CD8-positive, alpha-beta memory T cell (primary cell): ENCODE results near the gene MPPED2. TPM values are rescaled to one million over a fixed set of nuclear protein-coding genes. Genes with fewer than 3 reads are reported as not detected.
A peak's percentile ranks its signal among the peaks of the same experiment; 100 is the strongest.

Experiments used
- CTCF ChIA-PET: fragments of 350-600 bp; sonication (Branson Sonifier 250); formaldehyde crosslinking; loops from one replicate; lab custom pipeline; 2021; ENCODE audit warnings: antibody characterized with exemption; lab: Charles Lee
- POLR2A ChIA-PET: fragments of 350-600 bp; sonication (Branson Sonifier 250); formaldehyde crosslinking; loops from one replicate; lab custom pipeline; 2021; ENCODE audit warnings: antibody characterized with exemption; lab: Charles Lee
- DNase-seq, 5 donors: peaks; one replicate each; pipeline versions ENCODE4 v3.0.0 to v3.0.0-alpha.2; 2020 to 2022; ENCODE audit warnings: mixed read lengths in 1 of 5
- H3K27ac ChIP-seq: one replicate; pipeline ENCODE4 v1.7.0; 2013; ENCODE audit warnings: low read depth, mild to moderate bottlenecking, low read length, moderate library complexity
- H3K27me3 ChIP-seq: 2 replicates; pipeline ENCODE4 v1.7.0; 2013; ENCODE audit warnings: low read length, mild to moderate bottlenecking; ENCODE audit not compliant: insufficient read depth, poor library complexity, severe bottlenecking
- H3K36me3 ChIP-seq: 2 replicates; pipeline ENCODE4 v1.7.0; 2013; ENCODE audit warnings: mild to moderate bottlenecking, low read length, moderate library complexity; ENCODE audit not compliant: insufficient read depth
- H3K4me1 ChIP-seq: 2 replicates; pipeline ENCODE4 v1.7.0; 2013; ENCODE audit warnings: mild to moderate bottlenecking, low read length, moderate library complexity; ENCODE audit not compliant: insufficient read depth
- H3K4me3 ChIP-seq: 2 replicates; pipeline ENCODE4 v1.7.0; 2013; ENCODE audit warnings: mild to moderate bottlenecking, low read length
- H3K9me3 ChIP-seq: 2 replicates; pipeline ENCODE4 v1.7.0; 2013; ENCODE audit warnings: mild to moderate bottlenecking, low read length
- H3K27ac Mint-ChIP-seq, 8 donors: one replicate each; pipeline ENCODE4 v1.8.0; 2020 to 2021; ENCODE audit warnings: mixed read lengths in 8 of 8, mild to moderate bottlenecking in 6 of 8, inconsistent platforms in 3 of 8, moderate library complexity in 3 of 8
- H3K27me3 Mint-ChIP-seq, 2 donors: one replicate each; pipeline ENCODE4 v1.8.0; 2020 to 2021; ENCODE audit warnings: mixed read lengths in 2 of 2, mild to moderate bottlenecking in 1 of 2, moderate library complexity in 1 of 2
- H3K36me3 Mint-ChIP-seq, 3 donors: one replicate each; pipeline ENCODE4 v1.8.0; 2020 to 2021; ENCODE audit warnings: mixed read lengths in 3 of 3, inconsistent platforms in 1 of 3, mild to moderate bottlenecking in 1 of 3
- H3K4me1 Mint-ChIP-seq, 3 donors: one replicate each; pipeline ENCODE4 v1.8.0; 2020 to 2021; ENCODE audit warnings: mixed read lengths in 3 of 3, inconsistent platforms in 1 of 3, mild to moderate bottlenecking in 1 of 3
- H3K4me3 Mint-ChIP-seq, 7 donors: one replicate each; pipeline ENCODE4 v1.8.0; 2020 to 2021; ENCODE audit warnings: mixed read lengths in 7 of 7, mild to moderate bottlenecking in 6 of 7, moderate library complexity in 4 of 7, inconsistent platforms in 2 of 7
- H3K9me3 Mint-ChIP-seq, 5 donors: one replicate each; pipeline ENCODE4 v1.8.0; 2020 to 2022; ENCODE audit warnings: mixed read lengths in 5 of 5, mild to moderate bottlenecking in 3 of 5, moderate library complexity in 2 of 5, inconsistent platforms in 1 of 5
- polyA plus RNA-seq: library from polyadenylated mRNA; unstranded; fragments of 300-500 nt; fragmentation: Illumina TruSeq; gene quantifications from one replicate; pipeline ENCODE4 v1.2.3, GENCODE V29; 2021
- total RNA-seq, 2 experiments: library from RNA; stranded (reverse); gene quantifications; one replicate each; pipeline ENCODE4 v1.2.3, GENCODE V29; 2021

The MPPED2 gene
- total and polyA plus RNA-seq, 3 experiments from 2014 or later = 1.1 TPM; not detected in 2

DNA sequence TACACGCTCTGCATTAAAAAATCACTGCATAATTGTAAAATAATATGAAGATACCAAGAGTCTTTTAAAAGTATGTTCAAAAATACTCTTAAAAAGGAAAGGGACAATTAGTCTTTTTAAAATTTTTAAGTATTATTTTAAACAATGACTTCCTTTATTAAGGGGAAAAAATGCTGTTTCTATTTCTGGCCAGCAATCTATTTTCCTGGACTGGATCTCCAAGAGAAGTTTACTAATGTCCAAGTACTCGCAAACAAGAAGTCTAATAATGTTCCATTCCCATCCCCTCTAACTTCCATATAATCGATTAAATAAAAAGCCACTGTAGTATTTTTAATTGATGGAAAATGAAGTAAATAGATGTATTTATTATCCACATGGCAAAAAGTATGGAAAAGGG lies 123.7 kb downstream of the MPPED2 start:
- no peak for DNase-seq
- POLR2A ChIA-PET = no interaction called here
- Mint-ChIP-seq H3K27me3 (no peaks in the 10 kb centered on the region), H3K9me3 (no peaks in the 10 kb centered on the region), H3K27ac (peak overlapping the region in 1 of 8 donors; percentile 5), H3K36me3 (no peaks in the 10 kb centered on the region), H3K4me3 (no peak overlapping the region), H3K4me1 (peaks cover 0 to 4% (median 2%) of the 10 kb centered on the region in 3 donors)
- H3K36me3 ChIP-seq = no peaks in the 10 kb centered on the region
- H3K27ac ChIP-seq = no peak overlapping the region
- no peaks in the 10 kb centered on the region for H3K9me3 ChIP-seq
- H3K4me1 ChIP-seq = no peaks in the 10 kb centered on the region
- CTCF ChIA-PET = no interaction called here
- H3K27me3 ChIP-seq = no peaks in the 10 kb centered on the region
- H3K4me3 ChIP-seq = no peak overlapping the region

- no peaks in the 10 kb centered on the region for H3K27me3 ChIP-seq
- ChIA-PET CTCF (no interaction called here), POLR2A (no interaction called here)
- no peak overlapping the region for H3K27ac ChIP-seq
- H3K4me3 Mint-ChIP-seq = no peak overlapping the region
- no peaks in the 10 kb centered on the region for H3K36me3 Mint-ChIP-seq
- peaks cover 0 to 4% (median 2%) of the 10 kb centered on the region in 3 donors for H3K4me1 Mint-ChIP-seq
- H3K36me3 ChIP-seq = no peaks in the 10 kb centered on the region
- no peak overlapping the region for H3K4me3 ChIP-seq
- H3K9me3 ChIP-seq = no peaks in the 10 kb centered on the region
- no peak for DNase-seq
- peak overlapping the region in 1 of 8 donors; percentile 54 for H3K27ac Mint-ChIP-seq
- H3K27me3 Mint-ChIP-seq = no peaks in the 10 kb centered on the region
- H3K9me3 Mint-ChIP-seq = no peaks in the 10 kb centered on the region
- no peaks in the 10 kb centered on the region for H3K4me1 ChIP-seq
Measured at GRCh38 chr11:30459821-30460220, 126.3 kb downstream of the MPPED2 start.

- H3K4me1 Mint-ChIP-seq = peaks cover 0 to 4% (median 2%) of the 10 kb centered on the region in 3 donors
Measured at GRCh38 chr11:30459306-30459705, 126.8 kb downstream of the MPPED2 start.

DNA sequence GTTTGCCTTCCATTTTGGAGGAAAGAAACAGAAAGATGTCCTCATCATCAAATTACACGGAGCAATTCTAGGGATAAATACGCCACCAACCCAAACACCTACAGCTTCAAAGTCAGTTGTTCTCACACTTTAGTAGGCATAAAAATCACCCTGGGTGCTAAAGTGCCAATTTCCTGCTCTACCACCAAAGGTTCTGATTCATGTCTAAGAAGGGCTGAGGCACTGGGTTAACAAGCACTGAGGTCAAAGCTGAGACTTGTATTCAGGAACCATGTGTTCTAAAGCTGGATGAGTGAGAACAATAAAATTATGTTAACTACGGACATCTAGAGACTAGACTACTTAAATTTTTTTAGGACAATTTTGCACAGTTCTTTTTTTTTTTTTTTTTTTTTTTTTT lies 127.6 kb downstream of the MPPED2 start:
- no peak overlapping the region for H3K4me3 ChIP-seq
- H3K4me3 Mint-ChIP-seq = peak overlapping the region in 1 of 7 donors; percentile 8
- H3K27ac ChIP-seq = no peak overlapping the region
- H3K27ac Mint-ChIP-seq = no peak overlapping the region
- H3K4me1 ChIP-seq = no peaks in the 10 kb centered on the region
- H3K27me3 ChIP-seq = no peaks in the 10 kb centered on the region
- no peaks in the 10 kb centered on the region for H3K9me3 Mint-ChIP-seq
- H3K27me3 Mint-ChIP-seq = peaks cover 0 to 3% of the 10 kb centered on the region in 2 donors
- H3K36me3 ChIP-seq = no peaks in the 10 kb centered on the region
- H3K4me1 Mint-ChIP-seq = peaks cover 0 to 4% (median 2%) of the 10 kb centered on the region in 3 donors
- ChIA-PET CTCF (no interaction called here), POLR2A (no interaction called here)
- DNase-seq = no peak
- H3K9me3 ChIP-seq = no peaks in the 10 kb centered on the region
- H3K36me3 Mint-ChIP-seq = no peaks in the 10 kb centered on the region

More at GRCh38 chr11:30459306-30459705, 126.8 kb downstream of the MPPED2 start:
- no peaks in the 10 kb centered on the region for H3K27me3 ChIP-seq
- H3K27ac Mint-ChIP-seq = no peak overlapping the region
- H3K4me3 ChIP-seq = no peak overlapping the region
- no peaks in the 10 kb centered on the region for H3K36me3 Mint-ChIP-seq
- H3K27me3 Mint-ChIP-seq = no peaks in the 10 kb centered on the region
- H3K4me1 ChIP-seq = no peaks in the 10 kb centered on the region
- H3K9me3 ChIP-seq = no peaks in the 10 kb centered on the region
- H3K36me3 ChIP-seq = no peaks in the 10 kb centered on the region
- H3K4me3 Mint-ChIP-seq = no peak overlapping the region
- CTCF ChIA-PET = no interaction called here
- POLR2A ChIA-PET = no interaction called here
- H3K9me3 Mint-ChIP-seq = no peaks in the 10 kb centered on the region
- no peak for DNase-seq
- H3K27ac ChIP-seq = no peak overlapping the region

GRCh38 chr11:30457087-30457486 lies 129.1 kb downstream of the MPPED2 start:
- Mint-ChIP-seq H3K4me1 (peaks cover 0 to 2% (median 1%) of the 10 kb centered on the region in 3 donors), H3K36me3 (no peaks in the 10 kb centered on the region), H3K9me3 (peaks cover 0 to 1% (median 0%) of the 10 kb centered on the region in 5 donors), H3K27ac (no peak overlapping the region), H3K4me3 (no peak overlapping the region), H3K27me3 (peaks cover 1 to 5% of the 10 kb centered on the region in 2 donors)
- CTCF ChIA-PET = no interaction called here
- Histone ChIP-seq H3K27me3 (no peaks in the 10 kb centered on the region), H3K9me3 (no peaks in the 10 kb centered on the region), H3K36me3 (no peaks in the 10 kb centered on the region), H3K4me3 (no peak overlapping the region), H3K4me1 (no peaks in the 10 kb centered on the region), H3K27ac (no peak overlapping the region)
- POLR2A ChIA-PET = no interaction called here
- no peak for DNase-seq

- Histone ChIP-seq H3K9me3 (no peaks in the 10 kb centered on the region), H3K36me3 (no peaks in the 10 kb centered on the region), H3K4me3 (no peak overlapping the region), H3K4me1 (no peaks in the 10 kb centered on the region), H3K27me3 (no peaks in the 10 kb centered on the region), H3K27ac (no peak overlapping the region)
- H3K27ac Mint-ChIP-seq = no peak overlapping the region
- H3K9me3 Mint-ChIP-seq = peaks cover 0 to 2% (median 0%) of the 10 kb centered on the region in 5 donors
- H3K36me3 Mint-ChIP-seq = no peaks in the 10 kb centered on the region
- H3K4me1 Mint-ChIP-seq = no peaks in the 10 kb centered on the region
- no peak for DNase-seq
- POLR2A ChIA-PET = no interaction called here
- CTCF ChIA-PET = no interaction called here
- H3K4me3 Mint-ChIP-seq = no peak overlapping the region
- H3K27me3 Mint-ChIP-seq = peaks cover 3 to 8% of the 10 kb centered on the region in 2 donors
Measured at GRCh38 chr11:30455025-30455424, 131.1 kb downstream of the MPPED2 start.

GRCh38 chr11:30454541-30454940 lies 131.6 kb downstream of the MPPED2 start:
- no peaks in the 10 kb centered on the region for H3K9me3 ChIP-seq
- no peaks in the 10 kb centered on the region for H3K27me3 ChIP-seq
- ChIA-PET CTCF (no interaction called here), POLR2A (no interaction called here)
- H3K27ac ChIP-seq = no peak overlapping the region
- H3K36me3 ChIP-seq = no peaks in the 10 kb centered on the region
- no peak overlapping the region for H3K4me3 ChIP-seq
- Mint-ChIP-seq H3K27me3 (peaks cover 3 to 13% of the 10 kb centered on the region in 2 donors), H3K4me3 (no peak overlapping the region), H3K4me1 (no peaks in the 10 kb centered on the region), H3K36me3 (no peaks in the 10 kb centered on the region), H3K9me3 (peaks cover 0 to 2% (median 0%) of the 10 kb centered on the region in 5 donors), H3K27ac (no peak overlapping the region)
- H3K4me1 ChIP-seq = no peaks in the 10 kb centered on the region
- DNase-seq = no peak

GRCh38 chr11:30454111-30454510 lies 132.0 kb downstream of the MPPED2 start:
- Histone ChIP-seq H3K27me3 (no peaks in the 10 kb centered on the region), H3K36me3 (no peaks in the 10 kb centered on the region), H3K4me1 (no peaks in the 10 kb centered on the region), H3K9me3 (no peaks in the 10 kb centered on the region), H3K27ac (no peak overlapping the region), H3K4me3 (no peak overlapping the region)
- no peaks in the 10 kb centered on the region for H3K36me3 Mint-ChIP-seq
- ChIA-PET CTCF (no interaction called here), POLR2A (no interaction called here)
- H3K9me3 Mint-ChIP-seq = peaks cover 0 to 2% (median 0%) of the 10 kb centered on the region in 5 donors
- no peak overlapping the region for H3K27ac Mint-ChIP-seq
- no peaks in the 10 kb centered on the region for H3K4me1 Mint-ChIP-seq
- no peak overlapping the region for H3K4me3 Mint-ChIP-seq
- no peak for DNase-seq
- peaks cover 3 to 13% of the 10 kb centered on the region in 2 donors for H3K27me3 Mint-ChIP-seq
